ENCODE data around the gene TNN.

TNN gene

DNA sequence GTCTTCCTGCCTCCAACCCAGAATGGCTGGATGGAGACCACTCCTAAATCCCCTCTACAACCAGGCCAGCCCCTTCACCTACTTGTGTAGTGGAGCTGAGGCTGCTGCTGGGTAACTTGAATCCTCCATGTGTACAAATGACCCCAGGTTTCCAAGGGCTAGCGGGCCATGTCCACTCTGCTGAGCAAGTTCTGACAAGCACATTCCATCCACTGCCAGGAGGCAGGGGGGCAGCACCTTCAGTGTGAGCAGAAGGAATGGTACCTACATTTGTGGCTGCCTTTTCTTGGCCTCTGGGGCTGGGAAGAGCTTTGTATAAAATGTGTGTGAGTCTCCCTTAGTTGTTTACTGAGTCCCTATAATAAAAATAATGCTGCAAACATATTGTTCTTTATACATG lies 110.4 kb downstream of the TNN start:
- DNase-seq: peak; percentile 64

DNA sequence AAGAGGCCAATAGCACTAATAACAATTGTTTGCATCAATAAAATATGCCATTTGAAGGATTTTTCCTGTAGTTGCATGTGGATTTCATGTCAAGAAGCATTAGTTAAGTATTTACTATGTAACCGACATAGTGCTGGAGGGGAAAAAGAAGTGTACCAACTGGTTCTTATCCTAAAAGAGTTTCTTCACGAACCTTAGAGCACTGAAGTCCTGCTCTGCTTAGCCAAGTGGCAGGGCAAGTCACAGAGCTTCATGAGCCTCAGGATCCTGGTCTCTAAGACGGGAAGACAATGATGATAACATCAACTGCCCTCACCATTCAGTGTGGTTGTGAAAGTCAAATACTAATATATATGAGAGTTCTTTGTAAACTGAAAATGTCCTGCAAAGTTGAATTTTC lies 110.8 kb downstream of the TNN start:
- DNase-seq: no peak

DNA sequence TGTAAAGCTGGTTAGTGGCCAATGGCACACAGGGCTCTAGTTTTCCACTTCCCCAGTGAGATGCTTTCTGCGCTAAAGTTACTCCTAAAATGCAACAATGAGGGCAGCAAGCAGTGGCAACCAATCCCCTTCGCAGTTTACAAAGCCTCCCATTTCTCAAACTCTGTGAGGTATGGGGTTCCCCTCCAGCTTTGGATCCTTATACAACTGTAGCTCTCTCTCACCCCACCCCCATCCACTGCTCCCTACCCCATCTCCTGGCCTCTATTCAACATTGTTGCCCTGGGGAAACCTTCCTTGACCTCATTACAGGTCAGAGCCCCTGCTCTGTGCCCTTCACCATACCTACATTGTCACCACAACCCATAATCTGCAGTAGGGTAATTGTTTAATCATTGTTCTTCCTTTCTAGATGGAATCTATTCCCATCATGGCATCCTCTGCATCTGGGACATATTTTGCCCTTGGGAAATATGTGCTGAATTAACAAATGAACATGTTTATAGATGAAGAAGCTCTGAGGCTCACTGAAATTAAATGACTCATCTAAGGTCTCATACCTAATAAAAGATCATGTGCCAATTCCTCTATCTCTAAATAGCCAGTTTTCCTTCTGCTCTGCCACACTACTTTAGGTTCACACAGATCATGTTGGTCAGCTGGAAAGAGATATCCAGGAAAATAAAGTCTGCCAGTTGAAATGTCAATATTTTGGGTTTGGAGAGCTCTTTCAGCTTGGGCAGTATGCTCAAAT lies 112.4 kb downstream of the TNN start:
- DNase-seq: no peak

DNA sequence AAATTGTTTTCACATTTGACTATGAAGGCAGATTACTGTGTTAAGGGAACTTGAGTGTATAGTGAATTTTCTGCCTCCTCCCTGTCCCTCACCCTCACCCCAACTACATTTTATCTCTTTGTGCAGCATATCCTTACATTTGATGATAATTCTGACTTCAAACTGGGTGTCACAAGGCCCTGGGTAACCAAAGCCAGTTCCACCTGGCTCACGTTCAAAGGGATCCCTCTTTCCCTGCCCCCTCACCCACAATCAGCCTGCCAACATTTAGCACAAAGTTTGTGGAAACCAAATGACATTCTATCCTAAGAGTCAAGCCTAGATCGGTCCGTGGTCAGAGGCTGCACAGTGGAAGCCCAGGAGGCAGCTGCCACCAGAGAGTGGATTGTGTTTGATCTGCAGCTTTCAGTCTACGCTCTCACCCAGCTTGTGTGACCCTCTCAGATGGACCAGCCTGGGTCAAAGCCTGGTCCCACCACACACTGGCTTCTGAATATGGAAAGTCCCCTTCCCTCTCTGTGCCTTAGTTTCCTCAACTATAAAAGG lies 114.6 kb downstream of the TNN start:
- DNase-seq: no peak

DNA sequence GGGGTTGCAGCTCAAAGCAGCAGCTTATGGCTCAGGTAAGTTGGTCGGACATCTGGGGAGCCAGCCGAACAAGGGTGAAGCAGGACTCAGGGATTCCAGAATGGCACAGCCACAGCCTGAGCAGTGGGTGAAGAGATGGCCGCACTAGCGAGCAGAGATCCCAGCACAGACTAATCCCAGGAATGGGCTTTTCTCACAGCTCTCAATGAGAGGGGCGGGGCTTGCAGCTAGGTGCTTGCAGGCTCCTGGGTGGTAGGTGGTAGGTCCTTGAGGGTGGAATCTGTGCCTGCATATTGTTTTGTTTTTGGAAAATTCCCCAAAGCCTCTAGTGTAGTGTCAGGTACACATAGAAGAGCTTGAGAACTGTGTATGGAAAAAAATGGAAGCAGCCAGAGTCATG lies 116.0 kb downstream of the TNN start:
- DNase-seq: no peak

DNA sequence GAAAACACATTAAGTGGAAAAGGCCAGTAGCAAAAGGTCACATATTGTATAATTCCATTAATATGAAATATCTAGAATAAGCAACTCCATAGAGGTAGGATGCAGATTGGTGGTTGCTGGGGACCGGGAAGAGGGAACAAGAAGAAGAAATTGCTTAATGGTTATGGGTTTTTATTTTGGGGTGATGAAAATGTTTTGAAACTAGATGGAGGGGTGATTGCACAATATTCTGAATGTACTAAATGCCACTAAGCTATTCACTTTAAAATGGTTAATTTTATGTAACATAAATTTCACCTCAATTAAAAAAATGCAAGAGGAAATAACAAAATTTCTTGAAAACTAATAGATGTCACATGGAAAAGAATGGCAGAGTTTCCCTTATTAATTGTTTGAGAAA lies 118.3 kb downstream of the TNN start:
- no peak for DNase-seq

DNA sequence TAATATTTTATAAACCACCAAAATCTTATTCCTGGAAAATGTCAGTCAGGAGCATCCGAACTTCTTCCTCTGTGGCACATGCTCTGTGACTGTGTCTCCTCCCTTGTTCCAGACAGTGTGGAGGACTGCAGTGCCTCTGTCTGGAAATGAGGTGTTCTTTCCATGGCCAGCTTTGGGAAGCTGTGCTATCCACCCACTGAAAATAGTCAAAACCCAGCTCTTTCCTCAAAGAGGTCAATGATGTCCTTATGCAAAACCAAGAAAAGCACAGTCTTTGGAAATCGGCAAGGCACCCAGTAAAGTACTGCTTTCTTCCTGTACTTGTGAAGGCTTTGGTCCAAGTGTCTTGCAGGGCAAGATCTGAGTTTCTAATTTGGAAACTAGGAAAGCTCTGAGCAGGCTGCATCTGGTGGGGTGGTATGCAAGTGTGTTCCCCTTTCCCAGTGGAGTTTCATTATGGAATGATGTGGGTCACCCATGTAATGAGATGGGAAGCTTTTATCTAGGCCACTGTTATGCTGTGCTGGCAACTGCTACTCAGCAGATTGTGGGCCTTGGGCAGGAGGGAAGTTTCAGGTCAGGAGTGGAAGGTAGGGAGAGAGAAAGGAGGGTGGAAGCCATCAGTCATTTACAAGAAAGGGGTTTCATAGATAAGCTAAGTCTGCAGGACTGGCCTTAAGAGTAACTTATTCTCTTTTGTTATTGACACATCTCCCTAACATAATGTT lies 119.0 kb downstream of the TNN start:
- DNase-seq: no peak

DNA sequence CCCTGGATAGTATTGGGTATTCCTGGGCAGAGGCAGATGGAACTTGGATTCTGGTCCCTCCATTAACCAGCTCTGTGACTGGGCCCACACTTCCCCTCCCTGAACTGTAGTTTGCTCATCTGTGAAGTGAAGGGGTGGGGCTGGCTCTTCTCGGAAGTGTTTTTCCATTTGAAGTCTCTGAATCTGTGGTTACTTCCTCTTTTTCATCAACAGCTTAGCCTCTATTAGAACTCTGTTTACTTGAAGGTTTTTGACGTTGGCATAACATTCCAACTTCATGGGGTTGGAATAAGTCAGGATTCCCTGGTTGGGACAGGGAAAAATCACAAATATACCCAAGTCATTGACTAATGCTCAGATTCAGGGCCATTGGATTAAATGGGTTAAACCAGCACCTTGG lies 121.3 kb downstream of the TNN start:
- DNase-seq: no peak

DNA sequence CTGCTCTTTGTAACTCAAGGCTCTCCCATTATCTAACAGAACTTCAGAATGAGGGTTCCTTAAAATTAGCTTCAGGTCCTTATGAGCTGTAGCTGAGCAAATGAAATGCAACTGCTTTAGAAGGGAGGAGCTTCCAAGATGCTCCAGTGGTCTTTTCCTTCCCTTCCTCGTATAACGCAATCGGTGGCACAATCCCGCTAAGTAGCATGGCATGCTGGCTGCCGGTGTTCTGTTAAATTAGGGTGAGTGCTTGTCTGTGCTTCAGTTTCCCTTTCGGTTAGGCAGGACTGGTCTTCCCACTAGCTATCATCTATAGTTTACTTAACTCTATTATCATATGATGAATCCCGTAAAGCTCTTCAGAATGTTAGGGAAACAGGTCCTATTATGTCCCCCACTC lies 124.0 kb downstream of the TNN start:
- DNase-seq: no peak

DNA sequence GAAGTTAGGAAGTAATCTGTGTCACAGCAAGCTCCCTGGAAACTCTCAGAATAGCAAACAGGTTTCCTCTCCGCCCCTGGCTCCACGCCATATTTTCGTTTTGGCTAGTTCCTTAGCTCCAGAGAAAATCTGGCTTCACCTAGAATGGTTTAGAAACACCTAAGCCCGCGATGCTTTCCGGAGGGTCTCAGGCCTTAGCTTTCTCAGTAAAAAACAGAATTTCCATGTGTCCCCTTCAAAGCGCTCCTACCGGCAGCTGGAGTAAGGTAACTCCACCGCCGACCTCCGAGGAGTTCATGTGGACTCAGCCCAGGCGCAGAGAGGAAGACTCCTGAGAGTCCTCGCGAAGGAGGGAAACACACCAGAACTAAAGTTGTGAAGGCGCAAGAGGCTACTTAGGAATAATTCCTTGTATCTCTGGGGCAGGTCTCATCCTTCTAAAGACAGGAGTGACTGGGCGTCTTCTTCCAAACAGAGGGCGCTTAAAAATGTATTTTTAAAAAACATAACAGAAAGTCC lies 124.5 kb downstream of the TNN start:
- peak; percentile 62 for DNase-seq

DNA sequence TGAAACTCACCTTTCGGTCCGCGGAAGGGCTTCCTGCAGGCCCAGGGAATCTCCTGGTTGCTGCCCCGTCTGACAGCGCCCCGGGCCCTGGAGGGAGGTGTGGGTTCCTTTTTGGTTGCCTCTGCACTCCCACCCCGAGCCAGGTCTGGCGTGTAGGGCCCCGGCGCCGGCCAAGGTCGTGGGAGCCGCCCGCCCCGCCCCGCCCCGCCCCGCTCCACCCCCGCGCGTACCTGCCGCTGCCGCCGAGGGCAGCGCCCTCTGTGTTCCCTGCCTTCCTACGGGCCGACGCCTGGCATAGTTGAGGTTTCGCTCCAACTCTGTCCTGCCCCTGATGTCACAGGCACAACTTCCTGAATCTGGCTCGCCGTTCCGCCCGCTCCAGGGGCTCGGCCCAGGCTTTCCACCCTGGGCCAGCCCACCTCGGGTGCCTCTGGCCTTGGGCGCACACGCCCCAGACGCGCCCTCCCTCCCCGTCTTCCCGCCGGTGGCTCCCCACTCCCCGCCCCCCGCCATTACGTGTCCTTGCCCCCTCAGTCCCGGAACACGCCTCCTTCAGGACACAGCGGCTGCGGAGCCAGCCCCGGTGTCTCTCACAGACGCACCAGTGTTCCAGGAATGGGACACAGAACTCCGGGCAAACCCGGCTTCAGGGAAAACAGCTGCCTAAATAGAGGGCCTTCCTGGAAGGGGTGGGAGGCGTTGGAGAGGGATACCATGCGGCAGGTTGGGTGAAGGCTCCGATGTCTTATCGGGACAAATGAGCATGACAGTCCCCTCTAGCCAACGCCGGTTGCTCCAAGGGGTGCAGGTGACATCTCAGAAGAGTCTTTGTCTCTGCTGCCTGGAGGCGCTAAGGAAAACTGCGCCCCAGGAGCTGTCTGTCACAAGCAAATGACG lies 125.2 kb downstream of the TNN start, which contains the start of gene KIAA0040:
Gene KIAA0040 (minus strand): TSS at position 147 of the 897 bp plus-strand sequence. CDS start 31,763 bp downstream, outside the sequence.
- peak; percentile 96 for DNase-seq

DNA sequence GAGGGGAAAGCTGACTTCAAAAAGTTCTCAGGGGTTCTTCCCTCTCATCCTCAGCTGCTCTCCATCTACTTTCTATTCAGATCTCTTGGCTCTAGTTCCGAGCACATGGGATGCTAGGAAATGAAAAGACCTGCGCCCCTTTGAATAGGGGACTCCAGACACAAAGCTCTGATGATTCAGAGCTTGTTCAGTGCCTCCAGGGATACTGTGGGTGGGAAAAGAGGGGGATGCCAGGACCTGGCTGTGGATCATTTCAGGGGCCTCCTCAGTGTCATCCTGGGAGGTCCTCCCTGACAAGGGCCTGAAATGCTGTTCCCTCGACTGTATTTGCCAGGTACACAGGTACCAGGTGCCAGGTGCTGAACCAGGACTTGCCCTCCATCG lies 125.9 kb downstream of the TNN start:
- peak; percentile 68 for DNase-seq

DNA sequence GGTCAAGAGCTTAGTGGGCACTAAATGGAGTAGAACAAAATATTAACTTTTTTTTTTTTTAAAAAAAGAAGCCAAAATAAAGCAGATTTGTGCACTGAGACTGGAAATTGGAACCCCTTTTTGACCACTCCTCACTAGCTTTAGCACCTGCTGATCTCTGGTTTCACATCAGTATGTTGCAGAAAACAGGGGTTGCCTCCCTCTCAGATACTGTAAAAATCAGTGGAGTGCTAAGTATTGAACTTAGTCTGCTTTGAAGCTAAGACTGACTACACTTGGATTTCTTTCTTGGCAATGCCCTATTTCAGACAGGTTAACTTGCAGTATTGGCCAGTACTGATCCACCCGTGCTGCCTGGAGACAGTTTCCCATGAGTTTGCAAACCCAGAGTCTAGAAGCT lies 127.6 kb downstream of the TNN start:
- no peak for DNase-seq

DNA sequence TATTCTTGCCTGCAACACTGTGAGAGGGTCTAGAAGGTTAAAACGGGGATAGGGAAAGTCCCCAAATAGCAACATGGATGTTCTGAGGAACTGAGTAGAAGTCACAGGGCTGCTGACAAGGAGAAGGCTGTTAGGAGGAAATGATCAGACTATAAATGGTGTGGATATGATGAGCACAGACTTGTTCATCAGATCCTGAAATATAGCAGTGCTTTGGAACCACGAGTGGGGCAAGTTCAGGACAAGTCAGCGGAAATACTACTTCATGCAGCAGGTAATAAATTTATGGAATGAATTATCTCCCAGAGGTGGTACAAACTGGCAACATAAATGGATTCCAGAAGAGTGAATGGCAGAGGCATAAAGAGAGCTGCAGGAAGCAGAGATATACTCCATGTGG lies 128.2 kb downstream of the TNN start:
- no peak for DNase-seq

DNA sequence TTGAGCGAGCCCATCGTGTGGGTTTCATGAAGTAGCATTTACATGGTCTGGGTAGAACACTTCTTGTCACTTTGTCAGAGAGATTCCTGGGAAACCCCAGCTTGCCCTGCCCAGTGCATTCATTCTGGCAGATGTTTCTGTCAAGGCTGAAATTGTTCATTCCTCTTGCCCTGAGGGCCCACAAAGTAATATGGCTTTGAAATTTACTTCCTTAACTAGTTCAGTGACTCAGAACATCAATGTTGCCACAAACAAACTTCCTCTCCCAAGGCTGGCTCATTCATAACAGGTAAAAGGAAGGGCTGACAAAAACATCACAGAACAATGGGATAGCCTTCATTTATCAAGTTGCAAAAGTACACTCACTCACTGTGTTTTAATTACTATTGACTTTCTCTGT lies 129.9 kb downstream of the TNN start:
- peak; percentile 87 for DNase-seq
